Left forelimb (tissue), 1 donor: ENCODE measurements around the gene RNF222.
"Not testable (repeated sequence)": the region's sequence is repeated elsewhere in the genome, so short reads cannot be mapped to it uniquely, and the experiment has no call there.

ENCODE experiments used
- DNase-seq: peaks from one replicate; pipeline ENCODE4 v3.0.0-alpha.2; 2018; ENCODE audit warnings: low spot score

RNF222 gene

GRCh38 chr17:8412089-8412488 is 14.5 kb upstream of the RNF222 start:
- DNase-seq, result no peak

- no peak for DNase-seq
These were observed 13.2 kb upstream of the RNF222 start for GRCh38 chr17:8410883-8411238.

DNA sequence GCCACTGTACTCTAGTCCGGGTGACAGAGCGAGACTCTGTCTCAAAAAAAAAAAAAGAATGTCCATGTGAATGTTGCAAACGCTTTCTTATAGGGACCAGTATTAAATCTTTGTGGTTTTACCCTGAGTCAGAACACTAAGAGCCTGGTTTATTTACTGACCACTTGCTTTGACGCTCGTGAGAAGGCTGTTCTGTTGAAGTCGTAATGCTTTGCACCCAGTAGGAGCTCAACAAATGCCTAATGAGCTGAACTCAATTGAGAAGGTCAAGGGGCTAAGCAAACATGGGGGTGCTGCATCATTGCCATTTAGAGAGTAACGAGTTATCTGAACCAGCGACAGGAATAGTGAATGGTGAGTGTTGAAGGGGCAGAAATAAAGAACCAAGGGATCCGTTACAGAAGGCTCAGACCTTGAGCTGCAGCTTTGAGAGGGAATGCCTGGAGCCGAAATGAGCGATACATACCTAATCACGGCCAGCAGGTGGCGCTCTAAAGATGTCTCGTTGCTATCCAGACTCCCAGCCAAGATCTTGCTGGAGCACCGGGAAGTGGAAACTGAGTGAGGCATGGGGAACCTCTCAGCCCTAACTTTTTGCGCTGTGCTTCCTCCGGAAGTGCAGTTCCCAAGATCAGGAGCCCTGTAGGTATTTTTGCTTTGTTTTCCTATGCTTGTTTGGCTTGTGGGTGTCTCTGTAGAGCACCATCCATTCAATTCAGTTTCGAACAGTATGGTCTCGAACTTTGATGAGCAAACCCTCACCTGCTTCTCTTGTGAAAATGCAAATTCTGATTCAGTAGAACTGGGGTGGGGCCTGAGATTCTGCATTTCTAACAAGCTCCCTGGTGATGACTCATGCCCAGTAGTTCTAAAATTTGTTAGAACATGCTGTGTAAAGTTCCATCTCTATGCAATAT is 12.6 kb upstream of the RNF222 start:
- peak; percentile 90 for DNase-seq

DNA sequence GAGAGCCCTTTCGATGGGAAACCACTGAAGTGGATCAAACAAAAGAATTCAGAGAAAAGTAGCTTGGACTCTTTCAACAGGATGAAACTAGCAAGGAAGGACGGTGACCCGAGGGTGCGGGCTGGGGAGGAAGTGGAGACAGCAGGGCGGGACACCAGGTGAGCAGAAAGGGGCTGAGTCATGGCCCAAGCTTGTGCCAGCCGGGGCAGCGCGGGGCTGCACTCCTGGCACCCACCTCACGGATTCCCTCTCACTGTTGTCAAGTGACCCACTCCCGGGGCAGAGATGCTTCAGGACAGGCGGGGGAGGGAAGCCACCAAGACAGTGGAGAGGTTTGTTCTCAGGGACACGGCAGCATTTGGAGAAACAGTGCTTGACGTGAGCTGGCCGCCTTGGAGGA is 10.7 kb upstream of the RNF222 start:
- no peak for DNase-seq

DNA sequence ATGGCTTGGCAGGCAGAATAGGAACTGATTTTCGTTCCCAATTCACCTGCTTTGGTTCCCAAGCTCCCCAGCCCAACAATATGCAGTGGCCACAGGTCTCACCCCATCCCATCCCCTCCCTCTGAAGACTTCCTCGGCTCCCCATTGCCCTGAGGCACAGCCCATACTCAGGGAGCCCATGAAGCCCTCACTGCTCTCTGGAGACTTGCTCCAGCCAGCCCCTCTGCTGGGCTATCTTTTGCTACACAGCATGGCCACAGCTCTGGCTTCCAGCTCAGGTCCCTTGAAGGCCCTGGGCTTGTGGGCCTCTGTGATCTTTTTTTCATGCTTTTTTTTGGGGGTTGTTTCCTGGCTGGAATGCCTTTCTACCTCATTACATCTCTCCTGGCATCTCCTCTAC is 8.5 kb upstream of the RNF222 start:
- DNase-seq, result no peak

DNA sequence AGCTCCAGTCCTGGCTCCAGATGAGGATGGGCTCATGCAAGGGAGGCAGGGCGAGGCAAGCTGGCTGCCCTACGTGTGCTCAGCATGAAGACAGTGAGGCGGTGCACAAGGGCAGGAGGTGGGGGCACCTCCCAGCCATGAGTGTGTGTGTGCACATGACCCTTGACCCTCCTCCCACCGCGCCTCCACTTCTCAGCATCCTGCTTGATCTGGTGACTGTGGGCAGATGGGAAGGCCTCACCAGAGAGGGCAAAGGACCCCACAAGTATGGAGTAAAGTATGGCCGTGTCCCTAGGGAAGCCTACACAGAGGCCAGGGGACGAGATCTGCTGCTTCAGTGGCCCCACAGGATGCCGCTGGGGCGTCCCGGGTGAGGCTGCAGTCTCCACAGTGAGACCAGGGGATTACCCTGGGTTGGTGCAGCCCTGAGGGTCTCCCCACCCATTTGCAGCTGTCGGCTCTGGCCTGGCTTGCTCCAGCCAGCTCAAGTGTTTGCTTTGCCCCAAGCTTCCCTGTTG is 7.9 kb upstream of the RNF222 start:
- no peak for DNase-seq

DNA sequence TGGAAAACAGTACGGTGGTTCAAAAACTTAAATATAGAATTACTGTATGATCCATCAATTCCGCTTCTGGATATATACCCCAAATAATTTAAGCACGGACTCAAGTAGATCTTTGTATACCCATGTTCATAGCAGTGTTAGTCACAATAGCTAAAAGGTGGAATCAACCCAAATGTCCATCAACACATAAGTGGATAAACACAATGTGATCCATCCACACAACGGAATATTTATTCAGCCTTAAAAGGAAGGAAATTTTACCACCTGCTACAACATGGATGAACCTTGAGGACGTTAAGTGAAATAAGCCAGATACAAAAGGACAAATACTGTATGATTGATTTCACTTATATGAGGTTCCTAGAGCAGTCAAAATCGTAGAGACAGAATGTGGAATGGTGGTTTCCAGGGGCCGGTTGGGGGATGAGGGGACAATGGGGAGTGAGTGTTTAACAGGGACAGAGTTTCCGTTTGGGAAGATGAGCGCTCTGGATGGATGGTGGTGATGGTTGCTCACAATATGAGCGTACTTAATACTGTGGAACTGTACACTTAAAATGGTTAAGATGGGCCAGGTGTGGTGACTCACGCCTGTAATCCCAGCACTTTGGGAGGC is 5.4 kb upstream of the RNF222 start:
- no peak for DNase-seq

GRCh38 chr17:8401107-8401506 is 3.5 kb upstream of the RNF222 start:
- no peak for DNase-seq

DNA sequence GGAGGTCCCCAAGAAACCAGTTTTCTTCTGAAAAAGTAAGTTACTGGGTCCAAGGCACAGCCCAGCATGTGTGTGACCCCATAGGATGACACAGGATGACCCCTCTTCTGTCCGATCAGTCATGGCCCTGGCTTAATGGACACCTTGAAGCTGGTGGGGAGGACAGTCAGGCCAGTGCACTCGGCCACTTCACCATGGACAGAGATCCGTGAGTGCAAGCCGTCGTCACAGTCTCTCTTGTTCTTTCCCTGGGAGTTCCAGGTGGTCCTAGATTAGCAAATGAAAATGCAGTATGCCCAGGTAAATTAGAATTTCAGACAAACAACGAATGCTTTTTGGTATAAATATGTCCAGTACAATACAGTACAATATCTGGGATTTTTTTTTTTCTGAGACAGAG is 1.4 kb upstream of the RNF222 start:
- DNase-seq, result no peak

DNA sequence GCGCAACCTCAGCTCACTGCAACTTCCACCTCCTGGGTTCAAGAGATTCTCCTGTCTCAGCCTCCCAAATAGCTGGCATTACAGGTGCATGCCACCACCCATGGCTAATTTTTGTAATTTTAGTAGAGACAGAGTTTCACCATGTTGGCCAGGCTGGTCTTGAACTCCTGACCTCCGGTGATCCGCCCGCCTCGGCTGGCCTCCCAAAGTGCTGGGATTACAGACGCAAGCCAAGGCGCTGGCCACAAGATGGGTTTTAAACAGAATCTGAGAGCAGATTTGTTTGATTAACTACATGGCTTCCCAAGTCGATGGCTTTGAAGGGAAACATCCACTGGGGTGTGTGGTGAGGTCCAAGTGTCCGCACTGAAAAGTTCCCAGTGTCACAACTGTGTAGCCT is 3.1 kb downstream of the RNF222 start:
- not testable (repeated sequence) for DNase-seq

GRCh38 chr17:8393470-8394231 is 4.0 kb downstream of the RNF222 start:
- DNase-seq, result no peak

DNA sequence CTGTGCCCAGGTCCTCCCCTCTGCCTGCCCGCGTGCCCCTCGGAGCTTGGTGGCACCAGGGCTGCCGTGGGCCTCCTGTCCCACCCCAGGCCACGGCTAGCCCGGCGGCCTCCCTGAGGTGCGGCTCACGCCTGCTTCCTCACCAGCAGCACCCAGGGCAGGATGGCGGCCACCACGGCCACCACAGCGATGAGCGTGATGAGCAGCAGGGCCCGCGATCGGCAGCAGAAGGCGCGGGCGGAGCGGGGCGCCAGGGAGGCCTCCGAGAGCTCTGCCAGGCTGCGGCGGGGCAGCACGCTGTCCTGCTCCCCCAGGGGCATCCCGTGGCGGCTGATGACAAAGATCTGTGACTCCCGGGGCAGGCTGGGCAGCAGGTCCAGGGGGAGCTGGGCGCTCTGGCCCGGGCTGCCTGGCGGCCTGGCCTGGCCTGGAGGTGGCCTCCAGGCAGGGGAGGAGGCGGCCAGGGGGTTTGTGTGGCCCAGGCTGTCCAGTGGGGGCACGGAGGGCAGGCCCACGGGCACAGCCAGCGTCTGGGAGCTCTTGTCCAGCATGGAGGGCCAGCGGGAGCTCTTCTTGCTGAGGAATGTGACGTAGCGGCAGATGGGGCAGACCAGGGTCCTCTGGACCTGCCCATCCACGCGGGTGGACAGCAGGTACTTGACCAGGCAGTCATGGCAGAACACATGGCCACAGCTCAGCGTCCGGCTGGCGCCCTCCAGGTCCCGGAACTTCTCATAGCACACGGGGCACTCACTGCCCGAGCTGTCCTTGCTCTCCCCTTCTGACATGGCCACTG is 4.8 kb downstream of the RNF222 start:
- DNase-seq, result no peak

DNA sequence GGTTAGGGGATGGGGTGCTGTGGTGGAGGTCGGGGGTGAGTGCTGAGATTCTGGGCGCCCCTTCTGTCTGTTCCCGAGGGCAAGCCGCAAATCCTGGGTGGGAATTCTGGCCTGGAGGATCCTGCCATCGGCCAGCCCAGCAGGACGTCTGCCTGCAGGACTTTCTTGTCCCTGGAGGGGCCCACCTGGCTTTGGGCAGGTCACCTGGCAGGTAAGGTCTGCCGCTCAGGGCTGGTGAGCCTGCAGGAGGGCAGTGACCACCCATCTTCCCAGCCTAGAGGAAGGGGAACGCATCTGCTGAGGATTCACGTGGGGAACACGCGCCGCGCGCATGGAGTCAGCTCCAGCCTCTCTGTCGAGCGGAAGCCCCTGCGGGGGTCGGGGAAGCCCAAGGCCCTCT is 5.4 kb downstream of the RNF222 start:
- DNase-seq, result no peak

DNA sequence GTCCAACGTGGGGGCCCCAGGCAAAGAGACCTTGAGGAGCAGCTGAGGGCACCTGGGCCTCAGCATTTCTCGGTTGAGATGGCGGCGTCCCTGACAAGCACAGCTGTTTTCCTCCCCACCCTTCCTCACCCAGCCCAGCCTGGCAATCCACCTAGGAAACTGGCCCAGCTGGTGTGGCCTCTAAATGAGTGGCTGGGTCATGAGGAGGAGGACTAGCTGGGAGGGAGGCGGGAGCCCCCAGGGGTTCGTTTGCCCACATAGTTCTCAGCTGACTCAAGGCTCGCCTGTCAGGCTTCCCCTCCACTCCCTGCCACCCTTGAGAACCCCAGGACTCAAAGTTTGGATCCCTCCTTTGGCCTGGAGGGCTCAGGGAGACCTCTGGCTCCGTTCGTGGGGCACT is 5.9 kb downstream of the RNF222 start:
- no peak for DNase-seq

GRCh38 chr17:8387914-8388651 is 9.5 kb downstream of the RNF222 start:
- no peak for DNase-seq

DNA sequence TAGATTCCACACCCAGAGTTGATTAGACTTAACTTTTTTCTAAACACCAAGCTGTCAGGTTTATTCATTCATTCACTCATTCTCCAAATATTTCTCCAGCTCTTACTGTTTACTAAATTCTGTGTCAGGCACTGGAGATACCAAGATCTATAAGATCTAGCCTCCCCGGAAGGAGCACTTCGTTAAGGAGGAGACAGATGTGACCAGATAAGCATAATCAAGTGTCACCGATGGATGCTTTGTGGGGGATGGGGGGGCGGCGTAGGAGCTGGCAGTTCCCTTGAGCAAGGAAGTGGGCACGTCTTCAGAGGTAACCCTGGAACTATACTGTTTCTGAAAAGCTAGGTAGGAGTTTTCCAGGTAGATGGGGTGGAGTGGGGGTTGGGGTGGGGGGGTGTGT is 10.8 kb downstream of the RNF222 start:
- no peak for DNase-seq

GRCh38 chr17:8384801-8385378 is 12.7 kb downstream of the RNF222 start:
- DNase-seq, result no peak

GRCh38 chr17:8383143-8383822 is 14.3 kb downstream of the RNF222 start, which contains the start of gene RPL26:
RPL26 (minus strand) TSS chr17:8383193; CDS start chr17:8382310, 883 bp downstream.
- DNase-seq, result peak; percentile 96

- DNase-seq, result no peak
These were observed 14.8 kb downstream of the RNF222 start for GRCh38 chr17:8382880-8383142.
